Measurements from ENCODE around the gene FAM222B. TPM values are rescaled to one million over a fixed set of nuclear protein-coding genes. Genes with fewer than 3 reads are reported as not detected.

The FAM222B gene
- total and polyA plus RNA-seq, 8 donors = 16.5 to 25.4 (median 19.6) TPM

- H3K27me3 ChIP-seq = peaks cover 0 to 22% of the 10 kb centered on the region in 2 donors
- H3K9me3 ChIP-seq = no peaks in the 10 kb centered on the region
- H3K27ac ChIP-seq = no peak overlapping the region
- peaks cover 0 to 38% of the 10 kb centered on the region in 2 donors for H3K36me3 ChIP-seq
- DNase-seq (peak in 1 of 4 donors; percentile 54), ATAC-seq (peak; percentile 11)
- no peak for TF ChIP-seq CTCF (IDR thresholded peaks at IDR 0.05)
- peaks cover 35 to 63% of the 10 kb centered on the region in 2 donors for H3K4me1 ChIP-seq
- no peak overlapping the region for H3K4me3 ChIP-seq
- intact Hi-C loops (cut with DNase I) = no loop called here
These were observed 93.6 kb downstream of the FAM222B start for GRCh38 chr17:28748852-28749515.

- TF ChIP-seq CTCF (IDR thresholded peaks at IDR 0.05) = no peak
- intact Hi-C loops (cut with DNase I) = no loop called here
These were observed 94.5 kb downstream of the FAM222B start for GRCh38 chr17:28747801-28748750.

GRCh38 chr17:28747051-28747691 lies 95.4 kb downstream of the FAM222B start:
- ATAC-seq (peak; percentile 22), DNase-seq (peak; percentile 56 to 86 (median 82))
- TF ChIP-seq CTCF (IDR thresholded peaks at IDR 0.05) = no peak
- Histone ChIP-seq H3K27ac (peak overlapping the region; percentile 59 to 94), H3K27me3 (peaks cover 0 to 22% of the 10 kb centered on the region in 2 donors), H3K4me3 (peak overlapping the region in 1 of 2 donors; percentile 69), H3K9me3 (no peaks in the 10 kb centered on the region), H3K4me1 (peaks cover 40 to 75% of the 10 kb centered on the region in 2 donors), H3K36me3 (peaks cover 0 to 38% of the 10 kb centered on the region in 2 donors)
- intact Hi-C loops (cut with DNase I) = no loop called here

More at GRCh38 chr17:28747801-28748750, 94.5 kb downstream of the FAM222B start:
- Histone ChIP-seq H3K4me3 (no peak overlapping the region), H3K36me3 (peaks cover 0 to 38% of the 10 kb centered on the region in 2 donors), H3K27ac (peak overlapping the region; percentile 46 to 58), H3K9me3 (no peaks in the 10 kb centered on the region), H3K4me1 (peaks cover 40 to 68% of the 10 kb centered on the region in 2 donors), H3K27me3 (peaks cover 0 to 22% of the 10 kb centered on the region in 2 donors)
- ATAC-seq = no peak
- DNase-seq = peak in 1 of 4 donors; percentile 30

GRCh38 chr17:28746611-28747050 lies 96.0 kb downstream of the FAM222B start:
- Histone ChIP-seq H3K4me3 (peak overlapping the region; percentile 69 to 73), H3K36me3 (peaks cover 0 to 36% of the 10 kb centered on the region in 2 donors), H3K27me3 (peaks cover 0 to 22% of the 10 kb centered on the region in 2 donors), H3K9me3 (no peaks in the 10 kb centered on the region), H3K4me1 (peaks cover 40 to 78% of the 10 kb centered on the region in 2 donors), H3K27ac (peak overlapping the region; percentile 89 to 94)
- ATAC-seq (peak; percentile 39), DNase-seq (peak in 2 of 4 donors; percentile 80 to 81)
- TF ChIP-seq CTCF (IDR thresholded peaks at IDR 0.05) = no peak
- intact Hi-C loops (cut with DNase I) = no loop called here
